Esophagus (tissue), 2 donors: ENCODE data around the gene TOR1AIP1. TPM values are rescaled to one million over a fixed set of nuclear protein-coding genes. Genes with fewer than 3 reads are reported as not detected.
A peak's percentile ranks its signal among the peaks of the same experiment; 100 is the strongest.
"Not testable (repeated sequence)": the region's sequence is repeated elsewhere in the genome, so short reads cannot be mapped to it uniquely, and the experiment has no call there.

Source experiments
- H3K27ac ChIP-seq, 2 donors: one replicate each; pipeline ENCODE4 v1.5.1; 2013; ENCODE audit warnings: low read depth in 2 of 2, mild to moderate bottlenecking in 2 of 2, inconsistent platforms in 1 of 2, low read length in 1 of 2, moderate library complexity in 1 of 2
- H3K27me3 ChIP-seq, 2 donors: one replicate each; pipeline ENCODE4 v1.6.1; 2013; ENCODE audit warnings: low read length in 2 of 2, control low read depth in 1 of 2, mild to moderate bottlenecking in 1 of 2; ENCODE audit not compliant: insufficient read depth in 2 of 2, control insufficient read depth in 1 of 2
- H3K36me3 ChIP-seq, 2 donors: one replicate each; pipeline ENCODE4 v1.6.1; 2013; ENCODE audit warnings: low read length in 1 of 2; ENCODE audit not compliant: control insufficient read depth in 2 of 2, insufficient read depth in 2 of 2
- H3K4me1 ChIP-seq, 2 donors: one replicate each; pipeline ENCODE4 v1.6.1; 2013; ENCODE audit warnings: low read length in 1 of 2; ENCODE audit not compliant: control insufficient read depth in 2 of 2, insufficient read depth in 2 of 2
- H3K4me3 ChIP-seq, 2 donors: one replicate each; pipeline ENCODE4 v1.5.1; 2013; ENCODE audit warnings: low read length in 2 of 2, mild to moderate bottlenecking in 2 of 2, low read depth in 1 of 2, moderate library complexity in 1 of 2
- H3K9me3 ChIP-seq, 2 donors: one replicate each; pipeline ENCODE4 v1.6.1; 2013; ENCODE audit warnings: mild to moderate bottlenecking in 2 of 2, low read depth in 1 of 2, low read length in 1 of 2, moderate library complexity in 1 of 2; ENCODE audit not compliant: control insufficient read depth in 2 of 2, insufficient read depth in 1 of 2
- WGBS, 2 donors: extraction: QIAGEN DNeasy Blood & Tissue Kit; methylation state at CpG; one replicate each; pipeline ENCODE4 v1.1.7; 2013; 5-methylcytosine and 5-hydroxymethylcytosine counted together
- polyA plus RNA-seq, 2 donors: library from polyadenylated mRNA; stranded (reverse); fragments of 200-250 nt; gene quantifications; one replicate each; pipeline ENCODE4 v1.2.3, GENCODE V29; 2013
- donor health status: healthy with polysubstance abuse.
- donor health status: Bipolar disorder and iron deficiency.

Gene TOR1AIP1
- polyA plus RNA-seq, 2 donors = 13.8 to 19.5 TPM

DNA sequence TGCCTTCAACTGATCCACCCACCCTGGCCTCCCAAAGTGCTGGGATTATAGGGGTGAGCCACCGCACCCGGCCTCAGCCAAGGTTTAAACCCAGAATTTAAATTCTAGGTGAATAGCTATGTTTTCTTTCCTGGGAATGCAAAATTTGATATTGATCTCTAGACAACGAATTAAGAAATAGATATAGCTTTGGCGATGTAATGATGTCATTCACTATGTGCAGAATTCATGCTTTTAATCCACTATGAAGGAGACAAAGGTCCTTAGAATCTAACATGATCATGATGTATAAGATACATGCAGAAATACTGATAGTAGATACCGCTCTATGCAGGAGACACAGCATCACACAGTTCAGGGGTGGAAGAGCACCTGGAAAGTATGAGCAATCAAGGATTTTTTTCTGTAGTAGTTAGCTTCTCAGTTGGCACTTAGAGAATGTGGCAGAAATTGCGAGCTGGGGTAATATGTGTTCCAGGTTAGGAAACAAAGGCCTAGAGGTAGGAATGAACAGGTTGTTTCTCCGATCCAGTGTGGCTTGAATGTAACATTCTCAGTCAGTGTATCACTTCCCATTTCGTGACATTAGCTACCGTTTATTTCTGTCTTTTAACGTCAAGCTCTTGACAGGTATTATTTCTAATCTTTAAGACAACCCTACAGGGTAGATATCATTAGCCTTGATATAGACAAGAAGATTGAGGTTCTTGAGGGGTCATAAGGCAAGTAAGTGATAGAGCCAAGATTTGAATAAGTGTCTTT lies 69.5 kb downstream of the TOR1AIP1 start:
- Histone ChIP-seq H3K27ac (no peak overlapping the region), H3K4me3 (no peak overlapping the region), H3K27me3 (no peaks in the 10 kb centered on the region), H3K36me3 (no peaks in the 10 kb centered on the region), H3K4me1 (peaks cover 0 to 2% of the 10 kb centered on the region in 2 donors), H3K9me3 (no peaks in the 10 kb centered on the region)
- 90 to 92% methylated on average over 10 of the region's 10 CpGs for WGBS, 2 donors

- Histone ChIP-seq H3K9me3 (no peaks in the 10 kb centered on the region), H3K4me3 (no peak overlapping the region), H3K27ac (no peak overlapping the region), H3K27me3 (no peaks in the 10 kb centered on the region), H3K4me1 (peaks cover 0 to 2% of the 10 kb centered on the region in 2 donors), H3K36me3 (no peaks in the 10 kb centered on the region)
- 82 to 89% methylated on average over 4 of the region's 4 CpGs for WGBS, 2 donors
Observed at GRCh38 chr1:179952186-179952585, 70.1 kb downstream of the TOR1AIP1 start.

- 0 to 2% methylated on average over 19 of the region's 19 CpGs for WGBS, 2 donors
- Histone ChIP-seq H3K36me3 (no peaks in the 10 kb centered on the region), H3K27ac (peak overlapping the region; percentile 99), H3K4me3 (peak overlapping the region; percentile 90 to 99), H3K27me3 (no peaks in the 10 kb centered on the region), H3K9me3 (no peaks in the 10 kb centered on the region), H3K4me1 (peaks cover 0 to 2% of the 10 kb centered on the region in 2 donors)
Observed at GRCh38 chr1:179953974-179954492, 71.9 kb downstream of the TOR1AIP1 start.

DNA sequence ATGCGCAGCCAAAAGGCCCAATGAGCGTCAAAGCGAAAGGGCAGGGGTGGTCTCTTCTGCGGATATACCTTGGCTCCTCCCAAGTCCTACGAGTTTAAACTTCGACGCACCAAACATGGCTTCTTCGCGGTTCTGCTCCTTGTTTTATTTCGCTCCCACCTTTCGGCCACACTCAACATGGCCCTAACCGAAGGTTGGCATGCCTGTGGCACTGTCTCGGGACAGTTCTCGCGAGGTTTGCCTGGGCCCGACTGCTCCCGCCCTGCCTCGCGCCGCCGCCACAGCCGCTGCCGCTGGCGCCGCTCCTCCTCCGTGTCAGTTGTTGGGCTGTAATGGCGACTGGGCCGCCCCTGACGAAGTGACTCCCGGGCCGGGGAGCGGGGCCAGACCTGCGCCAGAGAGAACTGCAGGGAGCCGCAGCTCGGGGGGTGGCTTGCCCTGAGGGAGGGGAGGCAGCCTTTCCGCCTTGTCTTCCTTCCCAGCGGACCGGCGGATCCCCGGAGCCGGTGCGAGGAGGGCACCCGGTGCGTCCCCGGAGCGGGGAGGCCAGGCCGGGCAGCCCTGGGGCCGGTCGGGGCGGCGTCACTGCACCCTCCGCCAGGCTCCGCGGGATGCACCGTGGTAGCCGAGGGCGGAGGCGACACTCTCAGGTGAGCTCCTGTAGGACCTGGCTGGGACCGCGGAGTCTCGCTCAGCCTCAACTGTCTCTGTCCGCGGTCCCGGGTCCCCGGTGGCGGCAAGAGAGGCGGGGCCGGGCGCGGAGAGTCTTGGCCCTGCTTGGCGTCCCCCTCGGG lies 72.6 kb downstream of the TOR1AIP1 start, which contains the start of gene CEP350:
CEP350 (plus strand) TSS at position 318 of the 794 bp plus-strand sequence. CDS start 31,372 bp downstream, outside the sequence.
- Histone ChIP-seq H3K27me3 (no peaks in the 10 kb centered on the region), H3K9me3 (no peaks in the 10 kb centered on the region), H3K4me3 (peak within 1 kb of the TSS; percentile 90 to 99), H3K27ac (peak within 1 kb of the TSS; percentile 99), H3K4me1 (peaks cover 0 to 2% of the 10 kb centered on the region in 2 donors), H3K36me3 (no peaks in the 10 kb centered on the region)
- WGBS, 2 donors = 0% methylated on average over 55 to 72 of the region's 72 CpGs

GRCh38 chr1:179955287-179955680 lies 73.2 kb downstream of the TOR1AIP1 start:
- H3K4me1 ChIP-seq = peaks cover 0 to 2% of the 10 kb centered on the region in 2 donors
- peak overlapping the region; percentile 99 for H3K27ac ChIP-seq
- peak overlapping the region; percentile 90 to 99 for H3K4me3 ChIP-seq
- no peaks in the 10 kb centered on the region for H3K36me3 ChIP-seq
- no peaks in the 10 kb centered on the region for H3K27me3 ChIP-seq
- H3K9me3 ChIP-seq = no peaks in the 10 kb centered on the region
- WGBS, 2 donors = 0% methylated on average over 10 of the region's 10 CpGs

GRCh38 chr1:179955731-179956130 lies 73.6 kb downstream of the TOR1AIP1 start:
- H3K4me1 ChIP-seq = peaks cover 0 to 2% of the 10 kb centered on the region in 2 donors
- H3K27ac ChIP-seq = no peak overlapping the region
- WGBS, 2 donors = 1 to 4% methylated on average over 3 of the region's 3 CpGs

DNA sequence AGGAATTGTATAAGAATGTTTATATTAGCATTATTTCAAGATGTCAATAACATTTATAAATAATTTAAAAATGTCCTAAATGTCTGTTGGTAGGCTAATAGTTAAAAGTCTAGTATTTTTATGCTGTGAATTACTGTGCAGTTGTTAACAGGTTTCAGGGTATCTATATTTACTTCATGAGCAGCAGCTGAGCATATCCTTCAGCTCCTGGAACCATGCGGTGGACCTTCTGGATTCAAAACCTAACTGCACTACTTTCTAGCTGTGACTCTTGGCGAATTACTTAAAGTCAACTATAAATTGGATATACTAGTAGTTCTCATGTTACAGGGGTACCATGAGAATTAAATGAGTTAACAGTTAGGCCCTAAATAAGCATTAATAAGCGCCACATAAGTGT lies 76.3 kb downstream of the TOR1AIP1 start:
- no peak overlapping the region for H3K27ac ChIP-seq
- no peaks in the 10 kb centered on the region for H3K36me3 ChIP-seq
- 87 to 91% methylated on average over 3 of the region's 3 CpGs for WGBS, 2 donors
- H3K4me3 ChIP-seq = no peak overlapping the region
- no peaks in the 10 kb centered on the region for H3K27me3 ChIP-seq
- H3K9me3 ChIP-seq = no peaks in the 10 kb centered on the region
- H3K4me1 ChIP-seq = peaks cover 0 to 2% of the 10 kb centered on the region in 2 donors

More at GRCh38 chr1:179955731-179956130, 73.6 kb downstream of the TOR1AIP1 start:
- Histone ChIP-seq H3K9me3 (no peaks in the 10 kb centered on the region), H3K4me3 (peak overlapping the region in 1 of 2 donors; percentile 90), H3K27me3 (no peaks in the 10 kb centered on the region), H3K36me3 (no peaks in the 10 kb centered on the region)

DNA sequence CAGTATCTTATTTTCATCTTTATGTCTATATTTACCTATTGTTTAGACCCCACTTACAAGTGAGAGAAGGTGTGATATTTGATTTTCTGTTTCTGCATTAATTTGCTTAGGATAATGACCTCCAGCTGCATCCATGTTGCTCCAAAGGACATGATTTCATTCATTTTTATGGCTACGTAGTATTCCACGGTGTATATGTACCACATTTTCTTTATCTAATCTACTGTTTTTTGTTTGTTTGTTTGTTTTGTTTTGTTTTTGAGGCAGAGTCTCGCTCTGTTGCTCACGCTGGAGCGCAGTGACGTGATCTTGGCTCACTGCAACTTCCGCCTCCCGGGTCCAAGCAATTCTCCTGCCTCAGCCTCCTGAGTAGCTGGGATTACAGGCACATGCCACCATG lies 80.1 kb downstream of the TOR1AIP1 start:
- not testable (repeated sequence) for H3K4me1 ChIP-seq, H3K36me3 ChIP-seq, H3K9me3 ChIP-seq, H3K27ac ChIP-seq, H3K4me3 ChIP-seq, H3K27me3 ChIP-seq
- 98 to 99% methylated on average over 8 of the region's 8 CpGs for WGBS, 2 donors

DNA sequence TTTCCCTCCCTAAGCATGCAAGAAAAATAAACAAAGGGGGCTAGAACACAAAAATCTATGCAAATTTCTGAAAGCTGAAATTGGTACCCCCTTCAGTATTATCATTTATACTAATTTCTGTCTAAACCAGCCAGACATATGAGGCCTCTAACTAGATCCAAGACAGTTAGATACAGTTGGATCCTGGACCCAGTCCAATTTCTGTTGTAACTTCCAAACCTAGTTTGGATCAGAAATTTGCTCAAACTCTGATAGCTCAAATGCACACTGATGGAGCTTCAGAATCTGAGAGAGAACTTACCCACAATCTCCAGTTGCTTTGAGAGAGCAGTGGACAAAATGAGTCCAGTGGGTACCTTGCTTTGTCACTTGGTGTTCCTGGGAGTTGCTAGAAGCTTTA lies 84.5 kb downstream of the TOR1AIP1 start:
- H3K36me3 ChIP-seq = peaks cover 0 to 3% of the 10 kb centered on the region in 2 donors
- no peaks in the 10 kb centered on the region for H3K27me3 ChIP-seq
- H3K4me1 ChIP-seq = peaks cover 0 to 6% of the 10 kb centered on the region in 2 donors
- H3K27ac ChIP-seq = no peak overlapping the region
- H3K4me3 ChIP-seq = no peak overlapping the region
- no peaks in the 10 kb centered on the region for H3K9me3 ChIP-seq
